IMR-90 (cell line): ENCODE measurements around the gene MBTD1. TPM values are rescaled to one million over a fixed set of nuclear protein-coding genes. Genes with fewer than 3 reads are reported as not detected.

ENCODE experiments used
- ATAC-seq: fragments of 200-7000 bp; cut with Tn5 transposase; 2 replicates; pipeline ENCODE4 v1.9.1; 2020; ENCODE audit warnings: low read depth, mild to moderate bottlenecking, moderate library complexity
- BruUV-seq: library from RNA; stranded (reverse); fragments of 400-500 nt; replicated peaks from 2 replicates; lab custom pipeline; 2021; lab: Mats Ljungman, UMichigan
- CTCF ChIA-PET: fragments of 300-600 bp; formaldehyde crosslinking; extraction: SDS; loops from one replicate; lab custom pipeline; 2021; ENCODE audit warnings: antibody characterized with exemption; lab: Yijun Ruan, JAX
- POLR2A ChIA-PET: fragments of 300-600 bp; sonication (Branson Sonifier 250); formaldehyde crosslinking; loops from one replicate; lab custom pipeline; 2022; ENCODE audit warnings: antibody characterized with exemption; ENCODE audit not compliant: unreplicated experiment; lab: Charles Lee
- DNase-seq: peaks from one replicate; pipeline ENCODE4 v3.0.0; 2013
- H2AFZ ChIP-seq: replicated peaks from 2 replicates; pipeline ENCODE3; 2013; ENCODE audit warnings: low read length, mild to moderate bottlenecking; ENCODE audit not compliant: poor library complexity
- H2AK5ac ChIP-seq: 2 replicates; pipeline ENCODE4 v1.6.1; 2013; ENCODE audit warnings: low read depth, low read length, inconsistent platforms
- H2AK9ac ChIP-seq: replicated peaks from 2 replicates; pipeline ENCODE3; 2013; ENCODE audit warnings: mild to moderate bottlenecking, low read depth, low read length, moderate library complexity; ENCODE audit not compliant: poor library complexity
- H2BK120ac ChIP-seq: 2 replicates; pipeline ENCODE4 v1.6.1; 2013; ENCODE audit warnings: low read depth, low read length, inconsistent platforms
- H2BK15ac ChIP-seq: 3 replicates; pipeline ENCODE4 v1.6.1; 2013; ENCODE audit warnings: low read depth, low read length, inconsistent platforms
- H2BK20ac ChIP-seq: 2 replicates; pipeline ENCODE4 v1.6.1; 2013; ENCODE audit warnings: low read depth, mild to moderate bottlenecking, inconsistent platforms, low read length, moderate library complexity
- H2BK5ac ChIP-seq: 2 replicates; pipeline ENCODE4 v1.6.1; 2013; ENCODE audit warnings: mild to moderate bottlenecking, low read depth, low read length, inconsistent platforms; ENCODE audit not compliant: poor library complexity, severe bottlenecking
- H3K14ac ChIP-seq: replicated peaks from 2 replicates; pipeline ENCODE4 v1.6.1; 2013; ENCODE audit warnings: low read depth, low read length, inconsistent platforms
- H3K18ac ChIP-seq: 2 replicates; pipeline ENCODE4 v1.6.1; 2013; ENCODE audit warnings: low read depth, low read length, control low read depth
- H3K23ac ChIP-seq: 2 replicates; pipeline ENCODE4 v1.6.1; 2013; ENCODE audit warnings: low read depth, low read length, inconsistent platforms
- H3K27ac ChIP-seq: 2 replicates; pipeline ENCODE4 v1.5.1; 2013; ENCODE audit warnings: mild to moderate bottlenecking, control low read depth, low read length; ENCODE audit not compliant: insufficient read depth
- H3K27me3 ChIP-seq: 2 replicates; pipeline ENCODE4 v1.6.1; 2013; ENCODE audit warnings: low read length; ENCODE audit not compliant: control insufficient read depth, insufficient read depth
- H3K36me3 ChIP-seq: 2 replicates; pipeline ENCODE4 v1.6.1; 2013; ENCODE audit warnings: low read length, mixed read lengths; ENCODE audit not compliant: control insufficient read depth, insufficient read depth
- H3K4ac ChIP-seq: 2 replicates; pipeline ENCODE4 v1.6.1; 2013; ENCODE audit warnings: low read depth, low read length, inconsistent platforms
- H3K4me1 ChIP-seq: 2 replicates; pipeline ENCODE4 v1.6.1; 2013; ENCODE audit warnings: low read length, mixed read lengths; ENCODE audit not compliant: control insufficient read depth, insufficient read depth
- H3K4me2 ChIP-seq: 2 replicates; pipeline ENCODE4 v1.6.1; 2013; ENCODE audit warnings: low read depth, mild to moderate bottlenecking, control low read depth, low read length, moderate library complexity
- H3K4me3 ChIP-seq: 2 replicates; pipeline ENCODE4 v1.5.1; 2013; ENCODE audit warnings: low read depth, mild to moderate bottlenecking, control low read depth, low read length, moderate library complexity; ENCODE audit not compliant: insufficient read depth
- H3K56ac ChIP-seq: 2 replicates; pipeline ENCODE4 v1.6.1; 2013; ENCODE audit warnings: low read length, inconsistent platforms; ENCODE audit not compliant: insufficient read depth; ENCODE audit errors: extremely low read depth
- H3K79me1 ChIP-seq, 2 experiments: 2 replicates each; pipeline ENCODE4 v1.6.1; 2013; ENCODE audit warnings: low read length in 2 of 2, inconsistent platforms in 1 of 2, low read depth in 1 of 2
- H3K9ac ChIP-seq: 2 replicates; pipeline ENCODE4 v1.6.1; 2013; ENCODE audit warnings: low read depth, low read length, control low read depth
- H3K9me1 ChIP-seq: 2 replicates; pipeline ENCODE4 v1.6.1; 2013; ENCODE audit warnings: low read length, inconsistent platforms; ENCODE audit not compliant: insufficient read depth
- H3K9me3 ChIP-seq: 2 replicates; pipeline ENCODE4 v1.6.1; 2013; ENCODE audit warnings: low read length; ENCODE audit not compliant: control insufficient read depth, insufficient read depth
- H4K20me1 ChIP-seq: 2 replicates; pipeline ENCODE4 v1.6.1; 2013; ENCODE audit warnings: low read length, inconsistent platforms; ENCODE audit not compliant: insufficient read depth
- H4K5ac ChIP-seq: 2 replicates; pipeline ENCODE4 v1.6.1; 2013; ENCODE audit warnings: mild to moderate bottlenecking, low read depth, low read length, control low read depth
- H4K8ac ChIP-seq, 2 experiments: 2 replicates each; pipeline ENCODE4 v1.6.1; 2013; ENCODE audit warnings: low read depth in 2 of 2, low read length in 2 of 2, control low read depth in 1 of 2, inconsistent platforms in 1 of 2
- H4K91ac ChIP-seq: 2 replicates; pipeline ENCODE4 v1.6.1; 2013; ENCODE audit warnings: low read depth, low read length, inconsistent platforms; ENCODE audit not compliant: insufficient read depth
- FOS ChIP-seq: fragments of 150-350 bp; IDR thresholded peaks from 2 replicates; pipeline ENCODE4 v1.6.1; 2016; ENCODE audit warnings: low read depth, low read length
- MAFK ChIP-seq: IDR thresholded peaks from 2 replicates; pipeline ENCODE4 v1.6.1; 2012; ENCODE audit warnings: low read depth, low read length, improper control_type of control experiment
- MAZ ChIP-seq: IDR thresholded peaks from 2 replicates; pipeline ENCODE4 v1.6.1; 2012; ENCODE audit warnings: low read depth, mild to moderate bottlenecking, low read length, improper control_type of control experiment, moderate library complexity, borderline replicate concordance
- MXI1 ChIP-seq: IDR thresholded peaks from 2 replicates; pipeline ENCODE4 v1.6.1; 2012; ENCODE audit warnings: low read depth, mild to moderate bottlenecking, low read length, moderate library complexity, borderline replicate concordance
- NFE2L2 ChIP-seq: fragments of 150-350 bp; IDR thresholded peaks from 2 replicates; pipeline ENCODE4 v1.6.1; 2016; ENCODE audit warnings: low read depth, mild to moderate bottlenecking, low read length
- POLR2A ChIP-seq: IDR thresholded peaks from 2 replicates; pipeline ENCODE4 v1.6.1; 2012; ENCODE audit warnings: mild to moderate bottlenecking, low read depth, low read length
- RFX5 ChIP-seq: IDR thresholded peaks from 2 replicates; pipeline ENCODE4 v1.8.0; 2012; ENCODE audit warnings: low read depth, mild to moderate bottlenecking, low read length, moderate library complexity
- dilution Hi-C: fragments of 300-500 bp; cut with HindIII; formaldehyde crosslinking; loops from one replicate; pipeline ENCODE4 v1.14.3; 2018; ENCODE audit warnings: low sequenced_read_pairs; ENCODE audit not compliant: unreplicated experiment
- in situ Hi-C: fragments of 300-500 bp; cut with MboI; formaldehyde crosslinking; loops from 3 replicates; pipeline ENCODE4 v1.14.3; 2019; ENCODE audit warnings: low sequenced_read_pairs, inconsistent platforms, mixed read lengths
- intact Hi-C: fragments of 100-400 bp; cut with micrococcal nuclease; formaldehyde crosslinking; loops from 2 replicates; pipeline ENCODE4 v1.10.0; 2022
- polyA plus RNA-seq, 3 experiments: library from polyadenylated mRNA; depleted of rRNA; stranded (reverse); fragments of >200 nt; gene quantifications; 2 replicates each; pipeline ENCODE4 v1.2.3, GENCODE V29; 2012; ENCODE audit warnings: low replicate concordance in 1 of 3
- total RNA-seq: library from RNA; depleted of rRNA; stranded (reverse); fragments of >200 nt; gene quantifications from 2 replicates; pipeline ENCODE4 v1.2.3, GENCODE V29; 2012
- TF ChIP-seq, protein P1 (sequence below): fragments of 150-350 bp; IDR thresholded peaks from 2 replicates; pipeline ENCODE4 v1.6.1; 2016; ENCODE audit warnings: low read depth, mild to moderate bottlenecking, low read length, moderate library complexity, borderline replicate concordance
- TF ChIP-seq, protein P2 (sequence below): fragments of 150-350 bp; IDR thresholded peaks from 2 replicates; pipeline ENCODE4 v1.6.1; 2017; ENCODE audit warnings: mild to moderate bottlenecking, antibody characterized with exemption, low read length, low read depth
- TF ChIP-seq, protein P3 (sequence below): conservative IDR thresholded peaks from 2 replicates; pipeline ENCODE4 v1.5.1; 2012; ENCODE audit warnings: mild to moderate bottlenecking, low read depth, low read length, improper control_type of control experiment

The MBTD1 gene
- total and polyA plus RNA-seq, 2 of the 4 experiments (the other 2 are of a cell fraction) = 3.2 to 5.6 TPM

DNA sequence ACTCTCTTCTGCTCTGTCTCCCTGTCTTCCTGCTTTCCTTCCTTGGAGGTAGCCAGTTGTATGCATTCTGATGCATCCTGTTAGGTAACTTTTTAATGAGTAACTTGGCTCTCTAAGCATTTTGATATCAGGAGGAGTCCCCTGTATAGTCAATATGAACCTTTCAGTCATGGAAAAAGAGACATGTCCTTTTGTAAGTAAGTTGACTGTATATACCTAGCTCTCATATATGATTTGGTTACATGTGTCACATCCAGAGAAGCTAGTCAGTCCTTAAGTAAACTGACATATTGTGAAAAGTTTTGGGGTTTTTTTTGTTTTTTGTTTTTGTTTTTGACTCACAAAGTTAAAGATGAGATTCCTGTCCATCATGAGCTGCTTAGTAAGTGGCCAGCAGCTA lies 19.3 kb upstream of the MBTD1 start:
- Histone ChIP-seq H3K36me3 (peaks cover 28% of the 10 kb centered on the region), H4K5ac (no peak overlapping the region), H3K9ac (no peak overlapping the region), H2AK5ac (no peak overlapping the region), H2BK20ac (no peak overlapping the region), H3K4ac (no peak overlapping the region), H3K79me1 (peaks cover 8 to 25% of the 10 kb centered on the region in 2 experiments; a peak in 3 of 4 replicates), H3K18ac (no peak overlapping the region), H4K20me1 (peaks cover 14% of the 10 kb centered on the region; the same call in 1 of the 2 replicates), H3K4me1 (peaks cover 6% of the 10 kb centered on the region), H2BK120ac (no peak overlapping the region), H3K27me3 (no peaks in the 10 kb centered on the region), H3K4me2 (no peak overlapping the region), H3K14ac (no peak overlapping the region), H4K8ac (no peak overlapping the region), H2AFZ (no peak overlapping the region), H3K9me3 (no peaks in the 10 kb centered on the region), H3K27ac (no peak overlapping the region), H3K9me1 (peaks cover 10% of the 10 kb centered on the region), H3K4me3 (no peak overlapping the region), H2AK9ac (no peak overlapping the region), H4K91ac (no peak overlapping the region), H2BK5ac (no peak overlapping the region), H2BK15ac (no peak overlapping the region), H3K56ac (no peak overlapping the region), H3K23ac (no peak overlapping the region)
- BruUV-seq = no TSS peak
- no peak for TF ChIP-seq FOS
- TF ChIP-seq, protein P1, sequence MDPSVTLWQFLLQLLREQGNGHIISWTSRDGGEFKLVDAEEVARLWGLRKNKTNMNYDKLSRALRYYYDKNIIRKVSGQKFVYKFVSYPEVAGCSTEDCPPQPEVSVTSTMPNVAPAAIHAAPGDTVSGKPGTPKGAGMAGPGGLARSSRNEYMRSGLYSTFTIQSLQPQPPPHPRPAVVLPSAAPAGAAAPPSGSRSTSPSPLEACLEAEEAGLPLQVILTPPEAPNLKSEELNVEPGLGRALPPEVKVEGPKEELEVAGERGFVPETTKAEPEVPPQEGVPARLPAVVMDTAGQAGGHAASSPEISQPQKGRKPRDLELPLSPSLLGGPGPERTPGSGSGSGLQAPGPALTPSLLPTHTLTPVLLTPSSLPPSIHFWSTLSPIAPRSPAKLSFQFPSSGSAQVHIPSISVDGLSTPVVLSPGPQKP = no peak
- TF ChIP-seq RFX5 = no peak
- TF ChIP-seq, protein P2, sequence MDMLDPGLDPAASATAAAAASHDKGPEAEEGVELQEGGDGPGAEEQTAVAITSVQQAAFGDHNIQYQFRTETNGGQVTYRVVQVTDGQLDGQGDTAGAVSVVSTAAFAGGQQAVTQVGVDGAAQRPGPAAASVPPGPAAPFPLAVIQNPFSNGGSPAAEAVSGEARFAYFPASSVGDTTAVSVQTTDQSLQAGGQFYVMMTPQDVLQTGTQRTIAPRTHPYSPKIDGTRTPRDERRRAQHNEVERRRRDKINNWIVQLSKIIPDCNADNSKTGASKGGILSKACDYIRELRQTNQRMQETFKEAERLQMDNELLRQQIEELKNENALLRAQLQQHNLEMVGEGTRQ = no peak
- no peak for TF ChIP-seq MAZ
- TF ChIP-seq, protein P3, sequence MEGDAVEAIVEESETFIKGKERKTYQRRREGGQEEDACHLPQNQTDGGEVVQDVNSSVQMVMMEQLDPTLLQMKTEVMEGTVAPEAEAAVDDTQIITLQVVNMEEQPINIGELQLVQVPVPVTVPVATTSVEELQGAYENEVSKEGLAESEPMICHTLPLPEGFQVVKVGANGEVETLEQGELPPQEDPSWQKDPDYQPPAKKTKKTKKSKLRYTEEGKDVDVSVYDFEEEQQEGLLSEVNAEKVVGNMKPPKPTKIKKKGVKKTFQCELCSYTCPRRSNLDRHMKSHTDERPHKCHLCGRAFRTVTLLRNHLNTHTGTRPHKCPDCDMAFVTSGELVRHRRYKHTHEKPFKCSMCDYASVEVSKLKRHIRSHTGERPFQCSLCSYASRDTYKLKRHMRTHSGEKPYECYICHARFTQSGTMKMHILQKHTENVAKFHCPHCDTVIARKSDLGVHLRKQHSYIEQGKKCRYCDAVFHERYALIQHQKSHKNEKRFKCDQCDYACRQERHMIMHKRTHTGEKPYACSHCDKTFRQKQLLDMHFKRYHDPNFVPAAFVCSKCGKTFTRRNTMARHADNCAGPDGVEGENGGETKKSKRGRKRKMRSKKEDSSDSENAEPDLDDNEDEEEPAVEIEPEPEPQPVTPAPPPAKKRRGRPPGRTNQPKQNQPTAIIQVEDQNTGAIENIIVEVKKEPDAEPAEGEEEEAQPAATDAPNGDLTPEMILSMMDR = no peak
- no peak for TF ChIP-seq NFE2L2
- no peak for TF ChIP-seq POLR2A
- TF ChIP-seq MXI1 = no peak
- TF ChIP-seq MAFK = no peak
- DNase-seq (no peak), ATAC-seq (no peak)
- dilution Hi-C loops (no loop called here), in situ Hi-C loops (no loop called here), intact Hi-C loops (no loop called here)
- ChIA-PET CTCF (no interaction called here), POLR2A (no interaction called here)
